Left cardiac atrium (tissue), 4 donors: ENCODE results near the gene AGBL5. TPM values are rescaled to one million over a fixed set of nuclear protein-coding genes. Genes with fewer than 3 reads are reported as not detected.

Experiments
- ATAC-seq, 2 donors: fragments of 200-7000 bp; cut with Tn5 transposase; one replicate each; pipeline ENCODE4 v1.9.1; 2020; ENCODE audit warnings: mild to moderate bottlenecking in 2 of 2, moderate library complexity in 2 of 2
- DNase-seq: peaks from one replicate; pipeline ENCODE4 v3.0.0-alpha.2; 2020
- intact Hi-C, 2 donors: fragments of 100-400 bp; cut with DNase I; formaldehyde crosslinking; loops; one replicate each; pipeline versions ENCODE4 v1.14.1 to v1.15.1; 2022 to 2023
- long read RNA-seq: library from polyadenylated mRNA; unstranded; transcript quantifications from one replicate; pipeline ENCODE4 v2.0.0, GENCODE V29; 2021
- total RNA-seq, 2 donors: library from RNA; stranded (reverse); fragmentation: NEBNext Ultra II Directional; extraction: Animal tissue kit (Norgen Biotek cat#: 25700); gene quantifications; one replicate each; pipeline ENCODE4 v1.2.1, GENCODE V29; 2021
- donor health status: DM: no; HTN: yes; CAD: no.
- donor health status: DM: no; HTN: yes; CAD: no; lungs with severe emphysema.
- donor health status: DM: yes; HTN: yes; CAD: no.
- donor health status: Dilated cardiomyopathy.

The AGBL5 gene
- total RNA-seq: 10 to 100 TPM in 1 of 2 donors, 1 to 10 TPM in 1; 8.4 to 12.0 TPM
- long read RNA-seq, transcript AGBL5-201 (11 exons, 2,382 nt): major isoform, 9 of 19 reads
- long read RNA-seq, partial matches to known transcripts: 3 of 19 reads
- long read RNA-seq, other reads (novel, unspliced or antisense): 6 of 19 reads

GRCh38 chr2:27050996-27051901, at the start of gene AGBL5:
TSS of gene AGBL5 (plus strand) at chr2:27051668. CDS start at chr2:27052959, 1,291 bp downstream.
- peak; percentile 86 for ATAC-seq
- intact Hi-C loops: loop anchor here in 1 of 2 donors (2.0 kb wide), 2 partner anchors 20 to 36 kb away; partner anchors contain the start of genes KHK and OST4

GRCh38 chr2:27001950-27002349, 49.5 kb upstream of the AGBL5 start:
- intact Hi-C loops: no loop called here
- no peak for DNase-seq
- no peak for ATAC-seq

More at GRCh38 chr2:27050996-27051901, at the start of gene AGBL5:
- DNase-seq: peak; percentile 96

- intact Hi-C loops: no loop called here
- no peak for DNase-seq
- no peak for ATAC-seq
Measured at GRCh38 chr2:27003007-27003406, 48.5 kb upstream of the AGBL5 start.

GRCh38 chr2:27003857-27004256, 47.6 kb upstream of the AGBL5 start:
- no peak for DNase-seq
- intact Hi-C loops: no loop called here
- no peak for ATAC-seq

- intact Hi-C loops: no loop called here
- DNase-seq (no peak), ATAC-seq (no peak)
Measured at GRCh38 chr2:27006602-27007415, 44.7 kb upstream of the AGBL5 start.

GRCh38 chr2:27007416-27008374, 43.8 kb upstream of the AGBL5 start:
- no peak for DNase-seq
- intact Hi-C loops: no loop called here
- no peak for ATAC-seq

GRCh38 chr2:27008678-27009077, 42.8 kb upstream of the AGBL5 start:
- ATAC-seq: no peak
- intact Hi-C loops: no loop called here
- no peak for DNase-seq

GRCh38 chr2:27009083-27009482, 42.4 kb upstream of the AGBL5 start:
- ATAC-seq (no peak), DNase-seq (no peak)
- intact Hi-C loops: no loop called here

GRCh38 chr2:27009716-27010115, 41.8 kb upstream of the AGBL5 start:
- DNase-seq: no peak
- intact Hi-C loops: no loop called here
- ATAC-seq: no peak

- ATAC-seq (no peak), DNase-seq (no peak)
- intact Hi-C loops: no loop called here
Measured at GRCh38 chr2:27010139-27010538, 41.3 kb upstream of the AGBL5 start.

- DNase-seq: no peak
- no peak for ATAC-seq
- intact Hi-C loops: no loop called here
Measured at GRCh38 chr2:27013738-27014137, 37.7 kb upstream of the AGBL5 start.

GRCh38 chr2:27014771-27015433, 36.6 kb upstream of the AGBL5 start:
- ATAC-seq: no peak
- intact Hi-C loops: loop anchor here in 1 of 2 donors (5.0 kb wide), 1 partner anchor 53 kb away; no protein-coding TSS in a partner anchor
- no peak for DNase-seq

GRCh38 chr2:27016801-27017325, 34.6 kb upstream of the AGBL5 start:
- DNase-seq (peak; percentile 70), ATAC-seq (peak; percentile 24 to 27)
- intact Hi-C loops: loop anchor here (1.0 to 5.0 kb wide), 2 partner anchors 55 to 56 kb away; no protein-coding TSS in a partner anchor

GRCh38 chr2:27018142-27018541, 33.3 kb upstream of the AGBL5 start:
- intact Hi-C loops: loop anchor here in 1 of 2 donors (5.0 kb wide), 1 partner anchor 56 kb away; no protein-coding TSS in a partner anchor
- no peak for DNase-seq
- peak in 1 of 2 donors; percentile 56 for ATAC-seq

- ATAC-seq (no peak), DNase-seq (no peak)
- intact Hi-C loops: loop anchor here in 1 of 2 donors (5.0 kb wide), 1 partner anchor 57 kb away; no protein-coding TSS in a partner anchor
Measured at GRCh38 chr2:27019459-27019858, 32.0 kb upstream of the AGBL5 start.

GRCh38 chr2:27019931-27020855, 31.3 kb upstream of the AGBL5 start:
- peak; percentile 30 to 70 for ATAC-seq
- peak; percentile 72 for DNase-seq
- intact Hi-C loops: loop anchor here in 1 of 2 donors (5.0 kb wide), 1 partner anchor 58 kb away; no protein-coding TSS in a partner anchor
